Measurements from ENCODE around the gene COX7A2. TPM values are rescaled to one million over a fixed set of nuclear protein-coding genes. Genes with fewer than 3 reads are reported as not detected.

The COX7A2 gene
- total and polyA plus RNA-seq, 2 of the 13 experiments (the other 11 are each of a cell fraction or from before 2014, with no cell fraction given) = 407 to 556 TPM

DNA sequence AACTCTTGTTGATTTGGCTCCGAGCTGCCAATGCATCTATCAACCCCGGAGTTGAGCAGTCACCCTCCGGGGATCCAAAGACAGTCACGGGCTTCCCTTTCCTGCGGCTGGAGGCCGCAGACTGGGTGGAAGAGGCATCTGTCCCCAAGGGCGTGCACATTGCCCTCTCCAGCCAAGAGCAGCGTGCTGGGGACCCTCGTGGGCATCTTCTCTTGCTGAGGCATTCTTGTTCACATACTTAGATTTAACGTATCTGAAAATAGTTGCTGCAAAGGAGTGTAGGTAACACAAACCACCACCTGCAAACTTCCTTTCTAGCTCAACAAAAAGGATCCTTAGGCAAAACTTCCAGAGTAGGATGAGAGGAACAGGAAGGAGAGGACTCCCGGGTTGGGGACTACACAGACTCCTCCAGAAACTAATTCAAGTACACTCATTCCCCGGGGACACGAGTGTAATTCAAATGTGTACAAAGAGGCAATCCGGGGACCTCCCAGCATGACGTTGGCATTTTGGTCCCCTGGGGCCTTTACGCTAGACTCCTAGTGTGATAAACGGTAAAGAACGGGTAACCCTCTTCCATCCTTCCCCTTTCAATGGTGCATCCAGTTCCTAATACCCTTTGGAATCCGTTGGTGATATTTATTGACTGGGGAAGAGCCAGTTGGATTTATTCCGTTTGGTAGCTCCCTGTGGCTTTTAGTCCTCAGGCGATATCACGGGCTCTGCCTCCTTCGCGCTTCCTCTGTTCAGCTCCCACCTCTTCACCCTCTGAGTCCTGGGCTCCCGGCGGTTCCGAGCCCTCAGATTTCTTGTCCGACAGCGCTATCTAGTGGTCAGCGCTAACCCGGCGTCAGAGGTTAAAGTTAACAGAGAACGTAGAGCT lies 35.1 kb downstream of the COX7A2 start (continued):
- TF ChIP-seq TEAD2 (CRISPR knock-in tag; IDR thresholded peaks at IDR 0.05) = no peak
- TF ChIP-seq NR2F6 (IDR thresholded peaks at IDR 0.05) = no peak
- TF ChIP-seq NR2F6 (CRISPR knock-in tag; IDR thresholded peaks at IDR 0.05) = no peak
- no peak for TF ChIP-seq HNF4G (IDR thresholded peaks at IDR 0.05; ENCODE audit: borderline replicate concordance, low read depth, low read length)
- no peak for TF ChIP-seq HNF4G (CRISPR knock-in tag; IDR thresholded peaks at IDR 0.05; ENCODE audit: borderline replicate concordance, low read depth)
- no peak for TF ChIP-seq GFI1 (CRISPR knock-in tag; IDR thresholded peaks at IDR 0.05; ENCODE audit: borderline replicate concordance)
- no peak for TF ChIP-seq DPF2 (CRISPR knock-in tag; IDR thresholded peaks at IDR 0.05; ENCODE audit: borderline replicate concordance, low read depth)
- TF ChIP-seq ZBTB20 (CRISPR knock-in tag; IDR thresholded peaks at IDR 0.05; ENCODE audit: borderline replicate concordance, low read depth) = no peak
- TF ChIP-seq, protein P1, sequence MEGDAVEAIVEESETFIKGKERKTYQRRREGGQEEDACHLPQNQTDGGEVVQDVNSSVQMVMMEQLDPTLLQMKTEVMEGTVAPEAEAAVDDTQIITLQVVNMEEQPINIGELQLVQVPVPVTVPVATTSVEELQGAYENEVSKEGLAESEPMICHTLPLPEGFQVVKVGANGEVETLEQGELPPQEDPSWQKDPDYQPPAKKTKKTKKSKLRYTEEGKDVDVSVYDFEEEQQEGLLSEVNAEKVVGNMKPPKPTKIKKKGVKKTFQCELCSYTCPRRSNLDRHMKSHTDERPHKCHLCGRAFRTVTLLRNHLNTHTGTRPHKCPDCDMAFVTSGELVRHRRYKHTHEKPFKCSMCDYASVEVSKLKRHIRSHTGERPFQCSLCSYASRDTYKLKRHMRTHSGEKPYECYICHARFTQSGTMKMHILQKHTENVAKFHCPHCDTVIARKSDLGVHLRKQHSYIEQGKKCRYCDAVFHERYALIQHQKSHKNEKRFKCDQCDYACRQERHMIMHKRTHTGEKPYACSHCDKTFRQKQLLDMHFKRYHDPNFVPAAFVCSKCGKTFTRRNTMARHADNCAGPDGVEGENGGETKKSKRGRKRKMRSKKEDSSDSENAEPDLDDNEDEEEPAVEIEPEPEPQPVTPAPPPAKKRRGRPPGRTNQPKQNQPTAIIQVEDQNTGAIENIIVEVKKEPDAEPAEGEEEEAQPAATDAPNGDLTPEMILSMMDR (CRISPR knock-in tag; IDR thresholded peaks at IDR 0.05) = peak; percentile 89
- TF ChIP-seq, protein P2, sequence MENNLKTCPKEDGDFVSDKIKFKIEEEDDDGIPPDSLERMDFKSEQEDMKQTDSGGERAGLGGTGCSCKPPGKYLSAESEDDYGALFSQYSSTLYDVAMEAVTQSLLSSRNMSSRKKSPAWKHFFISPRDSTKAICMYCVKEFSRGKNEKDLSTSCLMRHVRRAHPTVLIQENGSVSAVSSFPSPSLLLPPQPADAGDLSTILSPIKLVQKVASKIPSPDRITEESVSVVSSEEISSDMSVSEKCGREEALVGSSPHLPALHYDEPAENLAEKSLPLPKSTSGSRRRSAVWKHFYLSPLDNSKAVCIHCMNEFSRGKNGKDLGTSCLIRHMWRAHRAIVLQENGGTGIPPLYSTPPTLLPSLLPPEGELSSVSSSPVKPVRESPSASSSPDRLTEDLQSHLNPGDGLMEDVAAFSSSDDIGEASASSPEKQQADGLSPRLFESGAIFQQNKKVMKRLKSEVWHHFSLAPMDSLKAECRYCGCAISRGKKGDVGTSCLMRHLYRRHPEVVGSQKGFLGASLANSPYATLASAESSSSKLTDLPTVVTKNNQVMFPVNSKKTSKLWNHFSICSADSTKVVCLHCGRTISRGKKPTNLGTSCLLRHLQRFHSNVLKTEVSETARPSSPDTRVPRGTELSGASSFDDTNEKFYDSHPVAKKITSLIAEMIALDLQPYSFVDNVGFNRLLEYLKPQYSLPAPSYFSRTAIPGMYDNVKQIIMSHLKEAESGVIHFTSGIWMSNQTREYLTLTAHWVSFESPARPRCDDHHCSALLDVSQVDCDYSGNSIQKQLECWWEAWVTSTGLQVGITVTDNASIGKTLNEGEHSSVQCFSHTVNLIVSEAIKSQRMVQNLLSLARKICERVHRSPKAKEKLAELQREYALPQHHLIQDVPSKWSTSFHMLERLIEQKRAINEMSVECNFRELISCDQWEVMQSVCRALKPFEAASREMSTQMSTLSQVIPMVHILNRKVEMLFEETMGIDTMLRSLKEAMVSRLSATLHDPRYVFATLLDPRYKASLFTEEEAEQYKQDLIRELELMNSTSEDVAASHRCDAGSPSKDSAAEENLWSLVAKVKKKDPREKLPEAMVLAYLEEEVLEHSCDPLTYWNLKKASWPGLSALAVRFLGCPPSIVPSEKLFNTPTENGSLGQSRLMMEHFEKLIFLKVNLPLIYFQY (CRISPR knock-in tag; IDR thresholded peaks at IDR 0.05; ENCODE audit: borderline replicate concordance) = peak; percentile 65; the same call in 1 of the 2 replicates
- TF ChIP-seq ARNTL (CRISPR knock-in tag; IDR thresholded peaks at IDR 0.05) = no peak
- no peak for TF ChIP-seq ZNF567 (CRISPR knock-in tag; IDR thresholded peaks at IDR 0.05; ENCODE audit: borderline replicate concordance)

Measured in HepG2 (cell line).